ENCODE data around the gene LRRC17.
"Not testable (repeated sequence)": the region's sequence is repeated elsewhere in the genome, so short reads cannot be mapped to it uniquely, and the experiment has no call there.

LRRC17 gene

GRCh38 chr7:102897211-102897631 lies 15.6 kb upstream of the LRRC17 start:
- no peak for DNase-seq (ENCODE audit: low read depth, low spot score)

- no peak for DNase-seq (ENCODE audit: low read depth, low spot score)
Measured at GRCh38 chr7:102897856-102898531, 14.8 kb upstream of the LRRC17 start.

GRCh38 chr7:102898532-102898859 lies 14.3 kb upstream of the LRRC17 start:
- no peak for DNase-seq (ENCODE audit: low read depth, low spot score)

- DNase-seq (ENCODE audit: low read depth, low spot score) = not testable (repeated sequence)
Measured at GRCh38 chr7:102902052-102902451, 10.7 kb upstream of the LRRC17 start.

GRCh38 chr7:102903576-102903975 lies 9.2 kb upstream of the LRRC17 start:
- not testable (repeated sequence) for DNase-seq (ENCODE audit: low read depth, low spot score)

- no peak for DNase-seq (ENCODE audit: low read depth, low spot score)
Measured at GRCh38 chr7:102908676-102909075, 4.1 kb upstream of the LRRC17 start.

GRCh38 chr7:102913826-102914225 lies 1.0 kb downstream of the LRRC17 start:
- DNase-seq (ENCODE audit: low read depth, low spot score) = no peak

- DNase-seq (ENCODE audit: low read depth, low spot score) = no peak
Measured at GRCh38 chr7:102914585-102914984, 1.8 kb downstream of the LRRC17 start.

GRCh38 chr7:102916426-102916825 lies 3.6 kb downstream of the LRRC17 start:
- DNase-seq (ENCODE audit: low read depth, low spot score) = no peak

GRCh38 chr7:102916881-102917280 lies 4.1 kb downstream of the LRRC17 start:
- no peak for DNase-seq (ENCODE audit: low read depth, low spot score)

GRCh38 chr7:102917436-102918353 lies 4.9 kb downstream of the LRRC17 start:
- DNase-seq (ENCODE audit: low read depth, low spot score) = no peak

- DNase-seq (ENCODE audit: low read depth, low spot score) = no peak
Measured at GRCh38 chr7:102918845-102919244, 6.0 kb downstream of the LRRC17 start.

GRCh38 chr7:102925976-102926782 lies 13.4 kb downstream of the LRRC17 start:
- DNase-seq (ENCODE audit: low read depth, low spot score) = no peak

- no peak for DNase-seq (ENCODE audit: low read depth, low spot score)
Measured at GRCh38 chr7:102926783-102927140, 14.0 kb downstream of the LRRC17 start.

- no peak for DNase-seq (ENCODE audit: low read depth, low spot score)
Measured at GRCh38 chr7:102927312-102927933, 14.6 kb downstream of the LRRC17 start.

GRCh38 chr7:102931757-102932156 lies 19.0 kb downstream of the LRRC17 start:
- DNase-seq (ENCODE audit: low read depth, low spot score) = no peak

GRCh38 chr7:102933763-102934162 lies 21.0 kb downstream of the LRRC17 start:
- DNase-seq (ENCODE audit: low read depth, low spot score) = no peak

- DNase-seq (ENCODE audit: low read depth, low spot score) = no peak
Measured at GRCh38 chr7:102934239-102934638, 21.4 kb downstream of the LRRC17 start.

- DNase-seq (ENCODE audit: low read depth, low spot score) = peak; percentile 50
Measured at GRCh38 chr7:102934701-102935100, 21.9 kb downstream of the LRRC17 start.

GRCh38 chr7:102935450-102936115 lies 22.8 kb downstream of the LRRC17 start:
- no peak for DNase-seq (ENCODE audit: low read depth, low spot score)

- no peak for DNase-seq (ENCODE audit: low read depth, low spot score)
Measured at GRCh38 chr7:102938679-102939078, 25.9 kb downstream of the LRRC17 start.

All from iPS DF 19.7 (cell line).